Stomach (tissue), 9 donors: ENCODE measurements around the gene ZNF878. TPM values are rescaled to one million over a fixed set of nuclear protein-coding genes. Genes with fewer than 3 reads are reported as not detected.

Source experiments
- DNase-seq, 2 donors: peaks; one replicate each; pipeline versions ENCODE4 v3.0.0 to v3.0.0-alpha.2; 2013 to 2019
- H3K27ac ChIP-seq, 5 donors: fragments of 200-600 bp in 4 of 5; sonication (generic) in 4 of 5; one replicate each; pipeline ENCODE4 v1.5.1; 2013 to 2019; ENCODE audit warnings: mild to moderate bottlenecking in 1 of 5, moderate library complexity in 1 of 5
- H3K27me3 ChIP-seq, 3 donors: fragments of 200-600 bp; sonication (generic); one replicate each; pipeline ENCODE4 v1.5.1; 2017 to 2019; ENCODE audit warnings: mixed run types in 1 of 3
- H3K36me3 ChIP-seq, 4 donors: fragments of 200-600 bp; sonication (generic); 1 replicate in 3 of 4; 2 replicates in 1 of 4; pipeline ENCODE4 v1.5.1; 2016 to 2019
- H3K4me1 ChIP-seq, 4 donors: fragments of 200-600 bp; sonication (generic); one replicate each; pipeline ENCODE4 v1.5.1; 2016 to 2019
- H3K4me3 ChIP-seq, 4 donors: fragments of 200-600 bp; sonication (generic) in 3 of 4; one replicate each; pipeline ENCODE4 v1.5.1; 2016 to 2019; ENCODE audit warnings: mild to moderate bottlenecking in 1 of 4
- H3K9me3 ChIP-seq, 4 donors: fragments of 200-600 bp; sonication (generic); one replicate each; pipeline ENCODE4 v1.5.1; 2016 to 2019
- CTCF ChIP-seq, 7 experiments: fragments of 450-650 bp in 4 of 7; fragments of 200-600 bp in 3 of 7; sonication (generic) in 3 of 7; IDR thresholded peaks; one replicate each; pipeline ENCODE4 v1.5.1; 2016 to 2019; ENCODE audit warnings: antibody characterized with exemption in 7 of 7, control low read depth in 2 of 7, mild to moderate bottlenecking in 1 of 7
- EP300 ChIP-seq: sonication (generic); formaldehyde crosslinking; IDR thresholded peaks from one replicate; pipeline ENCODE4 v1.6.1; 2017; ENCODE audit warnings: antibody characterized with exemption
- POLR2A ChIP-seq, 4 donors: fragments of 450-650 bp; IDR thresholded peaks; one replicate each; pipeline ENCODE4 v1.6.1; 2016; ENCODE audit warnings: antibody characterized with exemption in 4 of 4, control low read depth in 2 of 4, mild to moderate bottlenecking in 1 of 4, moderate library complexity in 1 of 4
- POLR2AphosphoS5 ChIP-seq, 3 donors: sonication (generic); formaldehyde crosslinking; IDR thresholded peaks; one replicate each; pipeline ENCODE4 v1.6.1; 2016; ENCODE audit warnings: antibody characterized with exemption in 3 of 3
- WGBS, 5 donors: extraction: QIAGEN DNeasy Blood & Tissue Kit in 3 of 5; methylation state at CpG; one replicate each; pipeline versions ENCODE4 v1.1.5 to v1.1.7; 2013 to 2018; 5-methylcytosine and 5-hydroxymethylcytosine counted together
- intact Hi-C: fragments of 100-400 bp; cut with DNase I; formaldehyde crosslinking; loops from one replicate; pipeline ENCODE4 v1.15.1; 2023; ENCODE audit warnings: low total_unique reads
- polyA plus RNA-seq, 3 donors: library from polyadenylated mRNA; stranded (reverse); fragments of 200-250 nt; gene quantifications; one replicate each; pipeline ENCODE4 v1.2.3, GENCODE V29; 2013
- small RNA-seq, 4 donors: library from RNA; depleted of rRNA; stranded (forward); fragments of <200 nt; gene quantifications; one replicate each; pipeline ENCODE3, GENCODE V24; 2016
- total RNA-seq, 5 donors: library from RNA; depleted of rRNA; stranded (reverse); fragments of >200 nt; gene quantifications; one replicate each; pipeline versions ENCODE4 v1.1.0 to v1.2.3, GENCODE V29; 2014 to 2016
- donor health status: healthy with polysubstance abuse.
- donor health status: Bipolar disorder and iron deficiency.
- donor health status: healthy.

Gene ZNF878
- total and polyA plus RNA-seq, 8 donors, result 0.18 to 4.9 (median 0.43) TPM; not detected in 4

GRCh38 chr19:12015015-12015752 is 37.6 kb downstream of the ZNF878 start:
- H3K4me1 ChIP-seq, result no peaks in the 10 kb centered on the region
- TF ChIP-seq CTCF (IDR thresholded peaks at IDR 0.05) (no peak), EP300 (no peak), POLR2A (IDR thresholded peaks at IDR 0.05) (no peak), POLR2AphosphoS5 (IDR thresholded peaks at IDR 0.05) (no peak)
- H3K4me3 ChIP-seq, result no peak overlapping the region
- H3K36me3 ChIP-seq, result peaks cover 47 to 82% (median 63%) of the 10 kb centered on the region in 4 donors
- DNase-seq, result no peak
- no peak overlapping the region for H3K27ac ChIP-seq
- peaks cover 49 to 100% (median 87%) of the 10 kb centered on the region in 4 donors for H3K9me3 ChIP-seq
- WGBS, 5 donors, result 95 to 99% (median 98%) methylated on average over 9 of the region's 9 CpGs
- intact Hi-C loops, result no loop called here
- H3K27me3 ChIP-seq, result no peaks in the 10 kb centered on the region

GRCh38 chr19:12000152-12000981 is 52.4 kb downstream of the ZNF878 start:
- Histone ChIP-seq H3K4me3 (no peak overlapping the region), H3K27ac (no peak overlapping the region), H3K27me3 (no peaks in the 10 kb centered on the region), H3K4me1 (no peaks in the 10 kb centered on the region), H3K9me3 (no peaks in the 10 kb centered on the region), H3K36me3 (peaks cover 5 to 35% (median 24%) of the 10 kb centered on the region in 4 donors)
- WGBS, 5 donors, result 78 to 86% (median 83%) methylated on average over 9 of the region's 9 CpGs
- intact Hi-C loops, result no loop called here
- DNase-seq, result no peak
- TF ChIP-seq POLR2AphosphoS5 (IDR thresholded peaks at IDR 0.05) (no peak), CTCF (IDR thresholded peaks at IDR 0.05) (no peak), POLR2A (IDR thresholded peaks at IDR 0.05) (no peak), EP300 (no peak)

- TF ChIP-seq CTCF (IDR thresholded peaks at IDR 0.05) (no peak), EP300 (no peak), POLR2A (IDR thresholded peaks at IDR 0.05) (no peak), POLR2AphosphoS5 (IDR thresholded peaks at IDR 0.05) (no peak)
- no peaks in the 10 kb centered on the region for H3K9me3 ChIP-seq
- WGBS, 5 donors, result 85 to 94% (median 92%) methylated on average over 1 of the region's 1 CpG
- intact Hi-C loops, result no loop called here
- H3K4me1 ChIP-seq, result peaks cover 0 to 21% (median 8%) of the 10 kb centered on the region in 4 donors
- peaks cover 0 to 12% (median 3%) of the 10 kb centered on the region in 4 donors for H3K36me3 ChIP-seq
- DNase-seq, result no peak
- H3K27ac ChIP-seq, result no peak overlapping the region
- H3K27me3 ChIP-seq, result no peaks in the 10 kb centered on the region
- H3K4me3 ChIP-seq, result no peak overlapping the region
Observed at GRCh38 chr19:11995174-11995573, 57.6 kb downstream of the ZNF878 start.

Small RNAs within 50 kb of the gene (small RNA-seq; reads per million reads assigned to genes)
- gene RF00019, result 0 reads per million in 4 donors
- 0 reads per million in 4 donors for gene RNA5SP464
- gene RNA5SP465, result 0 to 0.59 (median 0) reads per million in 4 donors
- gene RNA5SP466, result 0 reads per million in 4 donors

Other genes with a start within 250 kb of the ZNF878 start
- 100 to 1,000 TPM in 1 of 5 donors, 10 to 100 TPM in 4; 10.7 to 106 (median 23.9) TPM for gene ZNF440, start 238.7 kb downstream of the ZNF878 start, total RNA-seq
- 1 to 10 TPM; 3.7 to 5.7 (median 4.9) TPM for gene ZNF440, start 238.7 kb downstream of the ZNF878 start, polyA plus RNA-seq
- gene ZNF439, start 204.2 kb downstream of the ZNF878 start, total RNA-seq, result 10 to 100 TPM in 3 of 5 donors, 1 to 10 TPM in 1, under 1 TPM in 1; 0.58 to 17.0 (median 13.4) TPM
- 1 to 10 TPM; 2.4 to 3.6 (median 3.1) TPM for gene ZNF439, start 204.2 kb downstream of the ZNF878 start, polyA plus RNA-seq
- gene ZNF69, start 165.2 kb downstream of the ZNF878 start, total RNA-seq, result 10 to 100 TPM; 18.0 to 51.8 (median 21.7) TPM
- gene ZNF69, start 165.2 kb downstream of the ZNF878 start, polyA plus RNA-seq, result 10 to 100 TPM in 1 of 3 donors, 1 to 10 TPM in 2; 5.1 to 11.7 (median 6.0) TPM
- gene ZNF700, start 127.9 kb downstream of the ZNF878 start, total RNA-seq, result 10 to 100 TPM in 4 of 5 donors, 1 to 10 TPM in 1; 8.8 to 25.3 (median 16.5) TPM
- gene ZNF700, start 127.9 kb downstream of the ZNF878 start, polyA plus RNA-seq, result 10 to 100 TPM in 1 of 3 donors, 1 to 10 TPM in 2; 3.5 to 15.4 (median 5.2) TPM
- gene ZNF763, start 87.9 kb downstream of the ZNF878 start, total RNA-seq, result 1 to 10 TPM in 4 of 5 donors, not detected in 1; 2.2 to 5.7 (median 3.3) TPM
- 1 to 10 TPM; 1.3 to 5.0 (median 3.4) TPM for gene ZNF763, start 87.9 kb downstream of the ZNF878 start, polyA plus RNA-seq
- gene ZNF433, start 17.3 kb downstream of the ZNF878 start, total RNA-seq, result 10 to 100 TPM in 2 of 5 donors, 1 to 10 TPM in 2, not detected in 1; 1.2 to 19.0 (median 9.2) TPM
- 1 to 10 TPM; 3.2 to 7.7 (median 3.7) TPM for gene ZNF433, start 17.3 kb downstream of the ZNF878 start, polyA plus RNA-seq
- gene ZNF844, start 11.8 kb upstream of the ZNF878 start, total RNA-seq, result 10 to 100 TPM in 3 of 5 donors, 1 to 10 TPM in 2; 1.2 to 16.1 (median 11.2) TPM
- gene ZNF844, start 11.8 kb upstream of the ZNF878 start, polyA plus RNA-seq, result 1 to 10 TPM; 2.1 to 2.5 (median 2.3) TPM
- 1 to 10 TPM in 4 of 5 donors, not detected in 1; 1.3 to 5.0 (median 2.2) TPM for gene ZNF20, start 87.4 kb upstream of the ZNF878 start, total RNA-seq
- gene ZNF20, start 87.4 kb upstream of the ZNF878 start, polyA plus RNA-seq, result 1 to 10 TPM; 2.6 to 2.9 (median 2.9) TPM
- gene ZNF625, start 103.8 kb upstream of the ZNF878 start, total RNA-seq, result 1 to 10 TPM in 3 of 5 donors, not detected in 2; 6.7 to 10.0 (median 8.1) TPM
- 1 to 10 TPM in 1 of 3 donors, under 1 TPM in 2; 0.60 to 1.8 (median 0.81) TPM for gene ZNF625, start 103.8 kb upstream of the ZNF878 start, polyA plus RNA-seq
- gene ZNF136, start 110.1 kb upstream of the ZNF878 start, total RNA-seq, result 10 to 100 TPM in 2 of 5 donors, 1 to 10 TPM in 2, under 1 TPM in 1; 0.58 to 25.1 (median 7.0) TPM
- gene ZNF136, start 110.1 kb upstream of the ZNF878 start, polyA plus RNA-seq, result 1 to 10 TPM; 2.9 to 3.5 (median 3.4) TPM
- 10 to 100 TPM in 4 of 5 donors, 1 to 10 TPM in 1; 6.1 to 33.8 (median 22.4) TPM for gene ZNF44, start 241.9 kb upstream of the ZNF878 start, total RNA-seq
- 1 to 10 TPM; 3.2 to 6.7 (median 4.6) TPM for gene ZNF44, start 241.9 kb upstream of the ZNF878 start, polyA plus RNA-seq